AG20443 (cell line): Measurements from ENCODE around the gene CLDND2.

Experiments used
- DNase-seq: peaks from one replicate; pipeline ENCODE4 v3.0.0; 2012; ENCODE audit warnings: low spot score, mixed read lengths

Gene CLDND2

GRCh38 chr19:51354103-51354741, 14.6 kb downstream of the CLDND2 start:
- DNase-seq, result no peak

- no peak for DNase-seq
Observed at GRCh38 chr19:51352783-51353360, 15.9 kb downstream of the CLDND2 start.

GRCh38 chr19:51351266-51351990, 17.4 kb downstream of the CLDND2 start:
- DNase-seq, result no peak

- no peak for DNase-seq
Observed at GRCh38 chr19:51347209-51347928, 21.4 kb downstream of the CLDND2 start.

- DNase-seq, result no peak
Observed at GRCh38 chr19:51346742-51347141, 22.1 kb downstream of the CLDND2 start.

GRCh38 chr19:51345076-51345620, 23.7 kb downstream of the CLDND2 start:
- no peak for DNase-seq

- DNase-seq, result no peak
Observed at GRCh38 chr19:51342631-51343569, 25.9 kb downstream of the CLDND2 start.

GRCh38 chr19:51341976-51342580, 26.7 kb downstream of the CLDND2 start, which contains the start of gene VSIG10L:
Gene VSIG10L, minus strand, starts transcription at chr19:51342139. Its CDS starts 15 bp downstream, at chr19:51342124.
- DNase-seq, result no peak

GRCh38 chr19:51341066-51341465, 27.7 kb downstream of the CLDND2 start:
- no peak for DNase-seq

GRCh38 chr19:51339687-51340656, 28.8 kb downstream of the CLDND2 start:
- peak; percentile 99 for DNase-seq

- DNase-seq, result no peak
Observed at GRCh38 chr19:51339313-51339686, 29.5 kb downstream of the CLDND2 start.

GRCh38 chr19:51338563-51339312, 30.1 kb downstream of the CLDND2 start:
- peak; percentile 93 for DNase-seq

GRCh38 chr19:51337861-51338562, 30.8 kb downstream of the CLDND2 start:
- no peak for DNase-seq

- DNase-seq, result no peak
Observed at GRCh38 chr19:51337141-51337860, 31.5 kb downstream of the CLDND2 start.

GRCh38 chr19:51333836-51334460, 34.9 kb downstream of the CLDND2 start:
- DNase-seq, result no peak

GRCh38 chr19:51331716-51332115, 37.1 kb downstream of the CLDND2 start:
- no peak for DNase-seq

- no peak for DNase-seq
Observed at GRCh38 chr19:51331193-51331592, 37.6 kb downstream of the CLDND2 start.
